Stimulated activated CD8-positive, alpha-beta memory T cell treated with anti-CD3 and anti-CD28 coated beads, Interleukin-2, amount 100 ng/mL, for 1 hour (primary cell): ENCODE data around the gene TMEM178A.

ENCODE experiments used
- DNase-seq, 2 donors: peaks; one replicate each; pipeline ENCODE4 v3.0.0-alpha.2; 2020; ENCODE audit warnings: low read depth in 2 of 2

TMEM178A gene

DNA sequence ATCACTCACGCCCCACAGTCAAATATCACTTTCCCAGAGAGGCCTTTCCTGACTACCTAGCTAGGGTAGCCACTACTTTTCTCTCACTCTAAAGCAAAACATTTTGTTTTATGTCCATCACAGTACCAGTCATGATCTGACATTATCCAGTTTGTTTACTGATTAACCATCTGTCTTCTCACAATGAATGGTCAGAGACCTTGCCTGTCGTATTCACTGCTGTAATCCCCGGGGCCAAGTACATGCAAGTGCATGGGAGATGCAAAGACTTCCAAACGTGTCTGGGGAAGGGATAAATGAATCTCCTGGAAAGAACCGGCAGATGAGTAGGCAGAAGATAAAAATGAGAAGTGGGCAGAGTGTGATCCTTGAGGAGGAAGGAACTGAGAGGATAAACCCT is 73.7 kb downstream of the TMEM178A start:
- DNase-seq = no peak

DNA sequence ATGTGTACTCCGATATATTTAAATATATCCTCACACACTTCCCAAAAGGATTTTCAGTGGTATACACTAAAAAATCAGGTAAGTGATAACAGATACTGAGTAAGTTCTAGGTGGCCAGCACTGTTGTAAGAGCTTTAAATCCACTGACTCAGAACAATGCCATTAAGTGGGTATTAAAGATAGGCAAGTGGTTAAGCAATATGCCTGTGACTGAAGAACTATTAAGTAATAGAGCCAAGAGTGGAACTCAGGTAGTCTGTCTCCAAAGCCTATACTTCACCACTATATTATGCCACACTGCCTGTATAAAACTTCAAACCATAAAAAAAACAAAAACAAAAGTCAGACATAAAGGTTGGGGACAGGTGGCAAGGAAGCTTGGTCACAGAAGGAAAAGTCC is 76.2 kb downstream of the TMEM178A start:
- no peak for DNase-seq

DNA sequence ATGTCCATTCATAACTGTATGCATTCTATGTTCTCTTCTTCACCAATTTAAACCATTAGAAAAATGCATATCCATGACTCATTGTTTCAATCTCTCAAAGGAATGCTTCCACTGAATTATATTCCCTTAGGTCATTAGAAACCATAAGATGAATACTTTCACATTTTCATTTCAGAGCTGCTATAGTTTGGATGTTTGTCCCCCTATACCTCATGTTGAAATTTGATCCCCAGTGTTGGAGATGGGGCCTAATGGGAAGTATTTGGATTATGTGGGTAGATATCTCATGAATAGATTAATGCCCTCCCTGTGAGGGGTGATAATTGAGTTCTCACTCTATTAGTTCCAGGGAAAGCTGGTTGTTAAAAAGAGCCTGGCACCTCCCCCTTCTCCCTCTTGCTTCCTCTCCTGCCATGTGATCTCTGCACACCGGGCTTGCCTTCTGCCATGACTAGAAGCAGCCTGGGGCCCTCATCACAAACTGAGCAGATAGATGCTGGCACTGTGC is 77.6 kb downstream of the TMEM178A start:
- DNase-seq = no peak

DNA sequence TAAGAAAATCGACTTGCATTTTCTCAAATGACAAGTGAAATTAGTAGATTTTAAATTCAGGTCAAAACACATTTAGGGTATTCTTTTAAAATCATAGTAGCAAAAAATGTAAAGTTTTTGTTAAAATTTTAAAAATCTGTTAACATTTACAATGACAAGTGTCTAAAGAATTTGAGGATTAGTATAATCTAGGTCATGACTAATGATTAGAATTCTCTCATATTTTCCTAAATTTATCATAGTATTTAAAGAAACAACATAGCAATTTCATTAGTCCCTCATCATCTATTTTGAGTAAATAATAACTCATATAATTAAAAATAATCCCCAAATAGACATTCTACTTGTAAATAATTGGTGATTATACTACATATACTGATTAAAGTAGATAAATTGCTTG is 89.7 kb downstream of the TMEM178A start:
- no peak for DNase-seq

DNA sequence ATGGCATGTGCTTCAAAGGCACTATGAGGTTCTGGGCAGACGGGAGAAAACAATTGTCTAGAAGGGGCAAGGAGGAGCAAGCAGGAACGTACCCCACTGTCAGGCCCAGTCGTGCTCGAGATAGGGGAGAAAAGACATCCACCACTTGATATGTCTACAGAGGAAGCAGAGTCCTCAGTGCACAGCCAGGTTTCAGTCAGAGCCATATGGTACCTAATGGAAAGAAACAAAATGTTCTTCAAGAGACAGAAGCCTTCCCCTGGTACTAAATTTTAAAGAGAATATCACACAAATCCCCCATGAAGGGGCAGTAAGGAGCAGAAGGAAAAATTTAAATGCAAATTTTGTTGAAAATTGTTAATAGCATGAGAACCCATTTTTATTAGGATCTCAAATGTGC is 91.4 kb downstream of the TMEM178A start:
- no peak for DNase-seq

DNA sequence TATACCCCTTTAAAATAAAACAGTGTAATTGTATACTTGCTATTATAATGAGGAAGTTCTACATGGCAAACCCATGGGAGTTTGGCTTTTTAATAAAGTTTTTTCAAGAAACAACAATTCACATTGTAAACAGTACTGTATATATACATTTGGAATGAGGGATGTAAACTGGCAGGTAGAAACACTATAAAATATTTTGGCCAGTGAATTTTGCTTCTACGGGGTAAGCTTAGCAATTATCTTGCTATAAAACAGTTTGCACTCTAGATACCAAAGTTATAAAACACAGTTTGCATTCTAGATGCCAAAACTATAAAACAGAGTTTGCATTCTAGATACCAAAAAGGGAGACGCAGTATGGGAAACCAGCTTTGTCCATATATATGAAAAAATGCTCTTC is 96.7 kb downstream of the TMEM178A start:
- DNase-seq = no peak
